Nephron progenitor cell (in vitro differentiated cells): ENCODE results near the gene LDB1.

ENCODE experiments used
- DNase-seq: peaks from one replicate; pipeline ENCODE4 v3.0.0; 2021
- H3K27ac Mint-ChIP-seq: 2 replicates; pipeline ENCODE4 v1.8.0; 2021; ENCODE audit warnings: mild to moderate bottlenecking, moderate library complexity, mixed read lengths
- H3K27me3 Mint-ChIP-seq: 2 replicates; pipeline ENCODE4 v1.8.0; 2021; ENCODE audit warnings: mild to moderate bottlenecking, low read depth, mixed read lengths; ENCODE audit not compliant: poor library complexity
- H3K36me3 Mint-ChIP-seq: 2 replicates; pipeline ENCODE4 v1.8.0; 2021; ENCODE audit warnings: low read depth, mixed read lengths
- H3K4me1 Mint-ChIP-seq: 2 replicates; pipeline ENCODE4 v1.8.0; 2021; ENCODE audit warnings: mixed read lengths
- H3K4me3 Mint-ChIP-seq: 2 replicates; pipeline ENCODE4 v1.8.0; 2021; ENCODE audit warnings: mild to moderate bottlenecking, moderate library complexity, mixed read lengths
- H3K9me3 Mint-ChIP-seq: 2 replicates; pipeline ENCODE4 v1.8.0; 2021; ENCODE audit warnings: mild to moderate bottlenecking, moderate library complexity, mixed read lengths
- CTCF ChIP-seq: fragments of 200-600 bp; sonication (generic); IDR thresholded peaks from 2 replicates; pipeline ENCODE4 v1.5.0; 2021; ENCODE audit warnings: antibody characterized with exemption

LDB1 gene

GRCh38 chr10:102113261-102113955 lies 6.8 kb downstream of the LDB1 start:
- Mint-ChIP-seq H3K9me3 (no peaks in the 10 kb centered on the region), H3K36me3 (peaks cover 44% of the 10 kb centered on the region), H3K4me3 (peak overlapping the region; percentile 91), H3K27me3 (no peaks in the 10 kb centered on the region), H3K4me1 (peaks cover 68% of the 10 kb centered on the region), H3K27ac (peak overlapping the region; percentile 93)
- TF ChIP-seq CTCF = no peak
- DNase-seq = no peak

GRCh38 chr10:102112210-102112817 lies 7.9 kb downstream of the LDB1 start:
- Mint-ChIP-seq H3K9me3 (no peaks in the 10 kb centered on the region), H3K27me3 (no peaks in the 10 kb centered on the region), H3K36me3 (peaks cover 47% of the 10 kb centered on the region), H3K27ac (no peak overlapping the region), H3K4me1 (peaks cover 57% of the 10 kb centered on the region), H3K4me3 (peak overlapping the region; percentile 91)
- TF ChIP-seq CTCF = no peak
- DNase-seq = no peak

GRCh38 chr10:102111276-102111675 lies 8.9 kb downstream of the LDB1 start:
- Mint-ChIP-seq H3K36me3 (peaks cover 48% of the 10 kb centered on the region), H3K4me1 (peaks cover 46% of the 10 kb centered on the region), H3K27me3 (no peaks in the 10 kb centered on the region), H3K27ac (no peak overlapping the region), H3K4me3 (no peak overlapping the region), H3K9me3 (no peaks in the 10 kb centered on the region)
- no peak for DNase-seq
- no peak for TF ChIP-seq CTCF

- Mint-ChIP-seq H3K27ac (peak overlapping the region; percentile 67), H3K27me3 (no peaks in the 10 kb centered on the region), H3K36me3 (peaks cover 59% of the 10 kb centered on the region), H3K9me3 (no peaks in the 10 kb centered on the region), H3K4me1 (peaks cover 30% of the 10 kb centered on the region), H3K4me3 (no peak overlapping the region)
- no peak for DNase-seq
- TF ChIP-seq CTCF = no peak
Measured at GRCh38 chr10:102109166-102110116, 10.7 kb downstream of the LDB1 start.

- no peak for DNase-seq
- H3K27me3 Mint-ChIP-seq = no peaks in the 10 kb centered on the region
- no peaks in the 10 kb centered on the region for H3K9me3 Mint-ChIP-seq
- H3K27ac Mint-ChIP-seq = no peak overlapping the region
- TF ChIP-seq CTCF = no peak
- peaks cover 53% of the 10 kb centered on the region for H3K36me3 Mint-ChIP-seq
- no peak overlapping the region for H3K4me3 Mint-ChIP-seq
- peaks cover 11% of the 10 kb centered on the region for H3K4me1 Mint-ChIP-seq
Measured at GRCh38 chr10:102106998-102107397, 13.2 kb downstream of the LDB1 start.
